ENCODE results near the gene C2CD2.
A peak's percentile ranks its signal among the peaks of the same experiment; 100 is the strongest.

C2CD2 gene

GRCh38 chr21:41881051-41881450 lies 72.8 kb downstream of the C2CD2 start:
- no peak for DNase-seq

- no peak for DNase-seq
These were observed 73.7 kb downstream of the C2CD2 start for GRCh38 chr21:41880153-41880552.

- peak; percentile 65 to 83 for DNase-seq
These were observed 74.4 kb downstream of the C2CD2 start, which contains the start of gene PRDM15 for GRCh38 chr21:41879190-41879998. Gene PRDM15 (minus strand): TSS chr21:41879344. CDS start chr21:41860363, 18,981 bp downstream.

GRCh38 chr21:41878831-41879189 lies 75.0 kb downstream of the C2CD2 start:
- peak; percentile 70 to 86 for DNase-seq

GRCh38 chr21:41877901-41878830 lies 75.7 kb downstream of the C2CD2 start:
- DNase-seq = peak in 1 of 2 donors; percentile 40

- no peak for DNase-seq
These were observed 76.7 kb downstream of the C2CD2 start for GRCh38 chr21:41876928-41877652.

- no peak for DNase-seq
These were observed 77.4 kb downstream of the C2CD2 start for GRCh38 chr21:41876396-41876795.

GRCh38 chr21:41875086-41875485 lies 78.7 kb downstream of the C2CD2 start:
- no peak for DNase-seq

- DNase-seq = no peak
These were observed 79.2 kb downstream of the C2CD2 start for GRCh38 chr21:41874611-41875010.

GRCh38 chr21:41873426-41873825 lies 80.4 kb downstream of the C2CD2 start:
- DNase-seq = no peak

- no peak for DNase-seq
These were observed 80.8 kb downstream of the C2CD2 start for GRCh38 chr21:41873005-41873404.

- DNase-seq = no peak
These were observed 82.4 kb downstream of the C2CD2 start for GRCh38 chr21:41871293-41872030.

- no peak for DNase-seq
These were observed 84.0 kb downstream of the C2CD2 start for GRCh38 chr21:41869771-41870170.

- DNase-seq = no peak
These were observed 85.6 kb downstream of the C2CD2 start for GRCh38 chr21:41868062-41868710.

GRCh38 chr21:41867313-41867712 lies 86.5 kb downstream of the C2CD2 start:
- DNase-seq = no peak

GRCh38 chr21:41866274-41866809 lies 87.5 kb downstream of the C2CD2 start:
- DNase-seq = no peak

- DNase-seq = no peak
These were observed 88.6 kb downstream of the C2CD2 start for GRCh38 chr21:41865002-41865777.

GRCh38 chr21:41864311-41865001 lies 89.4 kb downstream of the C2CD2 start:
- DNase-seq = no peak

- DNase-seq = no peak
These were observed 90.4 kb downstream of the C2CD2 start for GRCh38 chr21:41863439-41863740.

- no peak for DNase-seq
These were observed 91.8 kb downstream of the C2CD2 start for GRCh38 chr21:41861987-41862386.

Data from CD4-positive, alpha-beta T cell treated with Interferon alpha-2 for 1 hour (primary cell).